ENCODE results near the gene TMUB1. TPM values are rescaled to one million over a fixed set of nuclear protein-coding genes. Genes with fewer than 3 reads are reported as not detected.
A peak's percentile ranks its signal among the peaks of the same experiment; 100 is the strongest.

The TMUB1 gene
- 10.2 TPM for total RNA-seq

DNA sequence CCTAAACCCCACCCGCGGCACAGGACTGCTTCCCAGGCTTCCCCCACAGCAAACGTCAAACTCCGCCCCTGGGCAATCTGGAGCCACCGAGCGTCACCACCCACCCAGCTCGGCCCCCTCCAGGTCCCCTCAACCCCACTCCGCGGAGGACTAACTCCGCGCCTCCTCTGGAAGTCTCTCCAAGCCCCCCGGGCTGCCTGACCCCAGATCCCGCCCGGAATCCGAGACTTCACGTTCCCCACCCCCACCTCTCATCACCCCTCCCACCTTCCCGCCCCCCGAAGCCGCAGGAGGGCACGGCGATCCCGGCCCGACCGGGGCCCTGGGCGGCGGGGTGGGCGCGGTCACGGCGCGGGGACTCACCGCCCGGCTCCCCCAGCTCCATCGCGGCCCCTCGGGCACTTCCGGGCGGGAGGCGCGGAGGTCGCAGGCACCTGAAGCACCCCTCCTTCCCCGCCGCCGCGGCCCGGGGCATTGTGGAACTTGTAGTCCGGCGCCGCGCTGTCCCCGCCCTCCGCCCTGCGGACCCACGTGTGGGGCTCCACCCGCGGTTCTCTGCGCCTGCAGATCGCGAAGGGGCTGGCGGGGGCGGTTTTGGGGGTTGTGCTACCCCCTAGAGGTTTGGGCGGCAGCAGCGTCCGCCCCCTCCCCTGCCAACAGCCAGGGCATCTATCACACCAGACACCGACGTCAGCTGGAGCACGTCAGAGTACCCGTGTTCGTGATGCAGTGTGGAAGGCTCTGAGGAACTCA is at the start of gene TMUB1:
TSS of gene TMUB1 (minus strand) at position 423 of the 753 bp plus-strand sequence. CDS start 930 bp downstream, outside the sequence.
- FAIRE-seq (no peak), DNase-seq (ENCODE audit: low spot score in 2 of 2) (peak; percentile 66 to 80)

DNA sequence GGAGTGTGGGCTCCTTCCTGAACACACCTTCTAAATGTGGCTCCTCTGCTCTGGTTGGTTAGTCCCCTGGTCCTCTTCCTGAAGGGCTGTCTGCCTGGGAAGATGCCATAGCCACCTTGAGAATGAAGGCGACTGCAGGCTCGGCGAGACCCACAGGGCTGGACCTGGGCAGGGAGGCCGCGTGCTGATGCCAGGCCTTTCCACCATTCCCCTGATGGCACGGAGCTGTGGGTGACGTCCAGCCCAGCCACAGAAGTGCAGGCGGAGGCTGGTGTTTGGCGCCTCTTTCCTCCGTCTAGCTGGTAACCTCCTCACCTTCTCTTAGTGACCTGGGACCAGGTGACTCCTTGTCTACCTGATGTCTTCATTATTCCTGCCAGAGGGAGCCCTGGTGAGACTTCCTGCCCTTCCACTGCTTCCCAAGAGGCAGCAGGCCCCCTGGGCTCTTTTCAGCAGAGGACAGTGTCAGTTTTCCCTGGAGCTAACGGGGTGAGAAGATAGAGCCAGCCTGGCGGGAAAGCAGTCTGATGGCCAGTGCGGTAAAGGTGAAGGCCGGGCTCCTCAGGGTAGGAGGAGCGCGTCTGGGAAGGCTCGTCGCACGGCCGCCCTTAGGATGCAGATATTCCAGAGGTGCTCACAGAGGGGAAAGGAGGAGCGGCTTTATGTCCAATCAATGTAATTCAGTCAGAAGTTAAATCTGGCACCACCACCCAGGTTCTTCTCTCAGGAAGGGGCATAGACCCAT is 49.3 kb upstream of the TMUB1 start:
- FAIRE-seq (no peak), DNase-seq (ENCODE audit: low spot score in 2 of 2) (peak; percentile 19 to 20)

GRCh38 chr7:151131592-151132293 is 48.5 kb upstream of the TMUB1 start:
- DNase-seq (ENCODE audit: low spot score in 2 of 2), result peak; percentile 66 to 75
- FAIRE-seq, result no peak

DNA sequence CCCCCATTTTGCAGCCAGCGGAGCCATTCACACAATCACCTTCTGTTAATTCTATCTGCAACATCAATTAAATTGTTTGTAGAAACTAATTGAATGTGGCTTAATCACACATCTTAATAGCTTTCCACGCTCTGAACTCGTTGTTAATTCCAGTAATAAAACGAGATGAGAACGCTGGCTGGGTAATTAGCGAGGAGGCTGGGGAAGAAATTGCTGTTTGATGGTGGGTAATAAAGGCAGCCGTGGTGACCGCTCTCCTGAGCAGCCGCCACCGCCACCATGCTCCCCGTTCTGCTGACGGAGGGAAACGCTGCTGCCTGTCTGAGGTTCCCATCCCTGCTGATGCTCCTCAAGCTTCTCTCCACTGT is 47.9 kb upstream of the TMUB1 start:
- DNase-seq (ENCODE audit: low spot score in 2 of 2) (no peak), FAIRE-seq (no peak)

- FAIRE-seq, result no peak
- DNase-seq (ENCODE audit: low spot score in 2 of 2), result peak; percentile 12 to 19
Observed at GRCh38 chr7:151130741-151131157, 47.5 kb upstream of the TMUB1 start.

DNA sequence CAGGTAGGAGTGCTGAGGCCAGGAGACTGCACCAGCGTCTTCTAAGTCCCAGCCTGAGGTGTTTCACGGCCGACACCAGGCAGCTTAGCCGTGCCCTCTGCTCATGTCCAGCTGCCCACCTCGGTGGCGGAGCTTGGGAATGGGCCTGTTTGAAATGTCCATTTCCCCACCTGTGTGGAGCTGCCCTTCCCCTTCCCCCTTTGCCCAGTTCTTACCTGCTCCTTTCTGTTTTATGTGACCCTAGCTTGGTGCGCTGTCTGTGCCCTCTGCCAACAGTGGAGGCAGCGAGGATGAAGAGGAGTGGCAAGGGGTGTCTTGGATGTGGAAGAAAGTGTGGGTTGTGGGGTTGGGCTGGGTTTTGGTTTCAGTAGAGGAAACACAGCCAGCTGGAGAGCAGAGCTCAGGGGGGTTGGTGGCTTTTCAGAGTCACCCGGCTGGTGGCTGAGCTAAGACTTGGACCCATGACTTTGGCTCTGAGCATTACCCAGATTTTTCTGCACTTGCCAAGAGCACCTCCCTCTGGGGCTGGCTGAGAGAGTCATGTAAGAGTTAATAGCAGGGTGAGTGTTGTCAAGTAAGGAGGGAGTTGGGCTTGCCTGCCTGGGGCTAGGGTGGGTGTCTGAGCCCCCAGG is 46.8 kb upstream of the TMUB1 start:
- no peak for DNase-seq (ENCODE audit: low spot score in 2 of 2)
- FAIRE-seq, result no peak

DNA sequence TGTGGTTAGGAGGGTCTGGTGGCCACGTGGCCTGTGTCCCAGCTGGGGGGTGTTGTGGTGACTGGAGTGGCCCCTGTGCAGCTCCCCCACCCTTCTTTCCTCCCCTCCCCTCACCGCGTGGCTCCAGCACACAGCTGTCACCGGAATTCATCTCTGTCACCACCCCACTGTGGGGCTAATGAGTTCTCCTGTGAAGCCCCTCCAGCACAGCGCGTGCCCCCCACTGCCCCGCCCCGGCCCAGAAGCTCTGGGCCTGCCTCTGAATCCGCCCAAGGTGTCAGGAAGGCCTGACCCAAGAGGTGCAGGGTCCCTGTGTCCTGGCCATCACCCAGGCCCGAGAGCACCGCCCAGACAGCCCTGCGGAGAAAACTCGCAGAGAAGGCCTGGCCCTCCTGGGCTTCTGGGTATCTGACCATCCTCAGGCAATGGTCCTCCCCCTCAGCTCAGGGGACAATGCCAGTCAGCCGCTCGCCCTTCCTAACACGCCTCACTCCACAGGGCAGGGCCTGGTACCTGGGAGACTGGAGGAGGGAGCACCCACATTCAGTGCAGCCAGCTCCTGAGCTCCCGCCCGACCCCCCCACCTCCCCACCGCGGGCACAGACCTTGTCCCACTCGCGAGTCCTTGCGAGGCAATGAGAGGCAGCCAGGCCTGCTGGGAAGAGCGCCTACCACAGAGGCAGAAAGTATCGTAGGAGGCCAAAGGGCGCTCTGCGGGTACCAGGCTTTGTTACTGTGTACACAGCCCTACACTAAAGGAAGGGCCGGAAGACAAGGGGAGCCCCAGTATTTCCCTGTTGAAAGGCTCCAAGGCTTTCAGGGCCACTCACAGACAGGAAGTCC is 46.0 kb upstream of the TMUB1 start:
- FAIRE-seq (no peak), DNase-seq (ENCODE audit: low spot score in 2 of 2) (peak in 1 of 2 donors; percentile 9)

GRCh38 chr7:151128716-151129115 is 45.4 kb upstream of the TMUB1 start:
- FAIRE-seq (no peak), DNase-seq (ENCODE audit: low spot score in 2 of 2) (no peak)

DNA sequence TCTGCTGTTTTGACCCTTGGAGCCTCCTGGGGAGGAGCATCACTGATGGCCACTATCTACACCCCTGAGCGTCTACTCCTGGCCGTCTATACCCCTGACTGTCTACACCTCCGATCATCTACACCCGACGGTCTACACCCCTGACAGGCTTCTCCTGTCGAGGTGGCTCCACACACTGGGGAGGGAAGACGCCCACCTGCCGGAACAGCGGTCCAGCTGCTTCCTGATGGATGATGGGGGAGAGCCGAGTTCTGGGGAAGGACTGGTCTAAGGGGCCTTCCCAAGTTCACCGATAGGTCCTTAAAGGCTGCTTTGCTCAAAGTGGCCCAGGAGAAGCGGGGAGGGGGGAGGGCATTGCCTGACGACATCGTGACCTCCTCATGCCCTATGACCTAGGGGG is 44.9 kb upstream of the TMUB1 start:
- no peak for DNase-seq (ENCODE audit: low spot score in 2 of 2)
- no peak for FAIRE-seq

GRCh38 chr7:151126491-151127137 is 43.3 kb upstream of the TMUB1 start:
- no peak for FAIRE-seq
- no peak for DNase-seq (ENCODE audit: low spot score in 2 of 2)

DNA sequence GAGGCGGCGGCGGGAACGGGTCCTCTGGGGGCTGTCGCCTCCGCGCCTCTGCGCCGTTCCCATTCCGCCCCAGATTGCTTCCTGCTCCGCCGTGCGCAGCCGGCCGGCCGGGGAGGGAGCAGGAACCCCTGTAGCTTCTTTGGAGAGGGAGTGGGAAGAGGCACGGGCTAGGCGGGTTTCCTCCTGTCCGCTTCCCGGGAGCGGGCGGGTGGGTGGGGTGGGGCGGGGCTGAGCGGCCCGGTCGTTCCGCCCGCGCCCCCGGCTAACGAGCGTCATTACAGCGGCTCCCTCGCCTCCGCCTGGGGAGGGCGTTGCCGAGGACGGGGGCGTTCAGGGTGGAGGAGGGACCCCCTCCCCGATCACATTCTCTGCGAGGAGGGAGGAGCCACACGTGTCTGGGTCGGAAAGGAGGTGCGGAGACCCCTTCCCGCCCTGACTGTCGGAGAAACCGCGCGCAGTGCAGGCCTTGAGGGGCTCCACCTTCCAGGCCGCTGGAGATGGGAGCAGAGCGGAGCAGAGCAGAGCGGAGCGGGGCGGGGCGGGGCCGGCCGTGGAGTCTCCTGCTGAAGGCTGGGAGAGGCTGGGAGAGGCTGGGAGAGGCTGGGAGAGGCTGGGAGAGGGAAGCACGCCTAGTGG is 42.7 kb upstream of the TMUB1 start:
- no peak for FAIRE-seq

DNA sequence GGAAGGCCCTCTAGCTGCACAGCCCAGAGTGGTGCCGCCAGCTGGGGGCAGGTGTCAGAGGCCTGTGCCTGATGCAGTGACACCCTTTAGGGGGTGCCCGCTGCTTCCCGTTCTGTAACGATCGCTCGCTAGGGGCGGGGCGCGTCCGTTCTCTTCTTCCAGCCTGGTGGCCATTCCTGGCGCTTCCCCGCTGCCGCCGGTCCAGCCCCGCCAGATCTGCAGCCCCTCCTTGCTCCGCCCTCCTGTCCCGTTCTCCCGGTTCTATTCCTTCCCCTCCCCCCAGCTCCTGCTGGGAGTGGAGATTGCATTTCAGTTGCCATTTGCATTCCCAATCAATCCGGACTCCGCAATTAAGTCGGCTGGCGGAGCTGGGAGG is 42.2 kb upstream of the TMUB1 start:
- FAIRE-seq (no peak), DNase-seq (ENCODE audit: low spot score in 2 of 2) (no peak)

More for the DNA sequence above, 42.7 kb upstream of the TMUB1 start:
- no peak for DNase-seq (ENCODE audit: low spot score in 2 of 2)

- FAIRE-seq (no peak), DNase-seq (ENCODE audit: low spot score in 2 of 2) (no peak)
Observed at GRCh38 chr7:151124899-151125399, 41.7 kb upstream of the TMUB1 start.

DNA sequence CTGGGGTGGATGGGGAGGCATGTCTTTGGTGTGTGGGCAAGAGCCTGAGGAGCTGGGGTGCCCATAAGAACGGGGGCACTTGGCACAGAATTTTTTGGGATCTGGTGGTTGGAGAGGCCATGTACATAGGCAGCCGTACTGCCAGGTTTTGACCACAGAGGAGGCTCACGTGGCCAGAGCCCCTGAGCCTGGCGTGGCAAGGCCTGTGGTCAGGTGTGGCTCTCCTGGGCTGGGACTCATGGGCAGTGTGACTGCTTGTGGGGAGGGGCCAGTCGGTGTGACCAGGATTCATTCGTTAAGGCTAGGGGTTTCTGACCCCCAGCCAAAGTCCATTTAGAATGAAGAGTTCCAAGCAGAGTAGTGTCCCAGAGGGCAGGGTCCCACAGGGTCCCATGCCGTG is 41.2 kb upstream of the TMUB1 start:
- no peak for FAIRE-seq
- DNase-seq (ENCODE audit: low spot score in 2 of 2), result no peak

- FAIRE-seq (no peak), DNase-seq (ENCODE audit: low spot score in 2 of 2) (peak; percentile 97)
Observed at GRCh38 chr7:151123822-151124464, 40.6 kb upstream of the TMUB1 start.

DNA sequence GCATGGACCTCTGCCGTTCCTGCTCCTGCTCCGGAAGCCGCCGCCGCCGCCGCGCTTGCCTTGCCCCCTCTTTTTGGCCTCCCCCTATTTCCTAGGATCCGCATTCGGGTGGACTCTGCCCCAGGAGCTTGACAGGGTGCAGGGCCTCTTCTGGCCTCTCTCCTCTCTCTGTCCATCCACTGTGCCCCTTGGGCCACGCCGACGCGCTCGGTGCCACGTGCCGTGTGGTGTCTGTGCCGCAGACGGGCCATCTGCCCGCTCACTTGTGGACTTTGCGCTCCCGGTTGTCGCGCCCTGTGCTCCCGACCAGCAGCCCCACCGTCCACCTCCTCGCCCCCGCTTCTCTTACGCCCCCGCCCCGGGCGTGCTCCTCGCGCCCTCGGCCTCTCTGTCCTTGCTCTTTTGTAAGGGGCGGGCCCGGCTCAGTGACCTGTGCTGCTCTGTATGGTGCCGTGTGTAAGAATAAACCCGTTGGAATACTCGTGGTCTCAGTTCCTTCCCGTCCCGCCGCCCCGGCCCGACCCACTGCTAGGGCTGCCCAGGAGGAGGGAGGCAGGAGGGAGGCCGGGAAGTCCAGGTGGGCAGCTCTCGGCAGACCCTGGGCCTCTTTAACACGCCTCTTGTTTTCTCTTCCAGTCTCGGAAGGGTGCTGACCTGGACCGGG is 40.0 kb upstream of the TMUB1 start:
- no peak for FAIRE-seq
- DNase-seq (ENCODE audit: low spot score in 2 of 2), result no peak

- FAIRE-seq, result no peak
- DNase-seq (ENCODE audit: low spot score in 2 of 2), result no peak
Observed at GRCh38 chr7:151122796-151123157, 39.5 kb upstream of the TMUB1 start.

- DNase-seq (ENCODE audit: low spot score in 2 of 2) (no peak), FAIRE-seq (no peak)
Observed at GRCh38 chr7:151122276-151122675, 39.0 kb upstream of the TMUB1 start.

Measured in frontal cortex (tissue), 4 donors.